HEK293T (cell line): ENCODE results near the gene STAM2.

Experiments
- CTCF ChIA-PET: fragments of 350-600 bp; formaldehyde crosslinking; extraction: SDS; loops from one replicate; lab custom pipeline; 2021; ENCODE audit warnings: antibody characterized with exemption, inconsistent platforms; lab: Yijun Ruan, JAX
- POLR2A ChIA-PET: fragments of 350-600 bp; formaldehyde crosslinking; extraction: SDS; loops from one replicate; lab custom pipeline; 2020; ENCODE audit warnings: antibody characterized with exemption, inconsistent platforms; lab: Yijun Ruan, JAX
- DNase-seq: peaks from one replicate; pipeline ENCODE4 v3.0.0; 2012; ENCODE audit warnings: mixed read lengths; ENCODE audit errors: extremely low spot score
- ARNT ChIP-seq: fragments of 450-650 bp; IDR thresholded peaks from 2 replicates; pipeline ENCODE4 v1.6.1; 2017; ENCODE audit warnings: mild to moderate bottlenecking
- BHLHE40 ChIP-seq: fragments of 450-650 bp; IDR thresholded peaks from 2 replicates; pipeline ENCODE4 v1.6.1; 2016; ENCODE audit warnings: mild to moderate bottlenecking, moderate library complexity, borderline replicate concordance
- CTBP1 ChIP-seq: fragments of 450-650 bp; IDR thresholded peaks from 2 replicates; pipeline ENCODE4 v1.6.1; 2016; ENCODE audit warnings: borderline replicate concordance
- ELF4 ChIP-seq: fragments of 450-650 bp; IDR thresholded peaks from 2 replicates; pipeline ENCODE4 v1.6.1; 2017; ENCODE audit warnings: antibody characterized with exemption
- FOXA1 ChIP-seq: fragments of 450-650 bp; IDR thresholded peaks from 2 replicates; pipeline ENCODE4 v1.6.1; 2016; ENCODE audit warnings: mild to moderate bottlenecking
- FOXK2 ChIP-seq: fragments of 450-650 bp; IDR thresholded peaks from 2 replicates; pipeline ENCODE4 v1.6.1; 2016; ENCODE audit warnings: mild to moderate bottlenecking
- FOXM1 ChIP-seq: fragments of 450-650 bp; IDR thresholded peaks from 2 replicates; pipeline ENCODE4 v1.6.1; 2017; ENCODE audit warnings: mild to moderate bottlenecking, borderline replicate concordance
- HDGF ChIP-seq: fragments of 450-650 bp; IDR thresholded peaks from 2 replicates; pipeline ENCODE4 v1.6.1; 2017; ENCODE audit warnings: antibody characterized with exemption, borderline replicate concordance
- L3MBTL2 ChIP-seq: fragments of 450-650 bp; conservative IDR thresholded peaks from 2 replicates; pipeline ENCODE4 v1.6.1; 2016; ENCODE audit warnings: mild to moderate bottlenecking
- LEF1 ChIP-seq: fragments of 450-650 bp; IDR thresholded peaks from 2 replicates; pipeline ENCODE4 v1.6.1; 2017; ENCODE audit warnings: mild to moderate bottlenecking, borderline replicate concordance
- NFRKB ChIP-seq: fragments of 450-650 bp; IDR thresholded peaks from 2 replicates; pipeline ENCODE4 v1.6.1; 2016; ENCODE audit warnings: mild to moderate bottlenecking, moderate library complexity
- SP1 ChIP-seq: fragments of 450-650 bp; IDR thresholded peaks from 2 replicates; pipeline ENCODE4 v1.6.1; 2017
- SUZ12 ChIP-seq: fragments of 450-650 bp; IDR thresholded peaks from 2 replicates; pipeline ENCODE4 v1.6.1; 2016; ENCODE audit warnings: mild to moderate bottlenecking
- TARDBP ChIP-seq: fragments of 450-650 bp; IDR thresholded peaks from 2 replicates; pipeline ENCODE4 v1.6.1; 2016
- ZNF384 ChIP-seq: fragments of 450-650 bp; IDR thresholded peaks from 2 replicates; pipeline ENCODE4 v1.6.1; 2016
- TF ChIP-seq, protein P1 (sequence below): fragments of 450-650 bp; IDR thresholded peaks from 2 replicates; pipeline ENCODE4 v1.6.1; 2016

The STAM2 gene

GRCh38 chr2:152175368-152176112 is at the start of gene STAM2:
Gene STAM2 (minus strand): TSS chr2:152175763. CDS start chr2:152175642, 121 bp downstream.
- peak; percentile 45; the same call in 1 of the 2 replicates for TF ChIP-seq CTBP1
- TF ChIP-seq ZNF384: no peak
- peak; percentile 91 for TF ChIP-seq ELF4
- CTCF ChIA-PET: interaction anchor here (0.6 to 2.5 kb wide), 8 partner anchors 136 to 461 kb away, joined by 3 to 10 read pairs (median 3); no protein-coding TSS in a partner anchor
- peak; percentile 93 for DNase-seq
- POLR2A ChIA-PET: interaction anchor here (0.8 to 1.8 kb wide), 6 partner anchors 25 to 541 kb away, joined by 3 to 9 read pairs (median 4); no protein-coding TSS in a partner anchor

GRCh38 chr2:152223977-152224376 is 48.4 kb upstream of the STAM2 start:
- TF ChIP-seq CTBP1: no peak
- TF ChIP-seq LEF1: no peak
- TF ChIP-seq ZNF384: no peak
- no peak for TF ChIP-seq BHLHE40
- TF ChIP-seq TARDBP: no peak
- no peak for TF ChIP-seq SP1
- TF ChIP-seq, protein P1, sequence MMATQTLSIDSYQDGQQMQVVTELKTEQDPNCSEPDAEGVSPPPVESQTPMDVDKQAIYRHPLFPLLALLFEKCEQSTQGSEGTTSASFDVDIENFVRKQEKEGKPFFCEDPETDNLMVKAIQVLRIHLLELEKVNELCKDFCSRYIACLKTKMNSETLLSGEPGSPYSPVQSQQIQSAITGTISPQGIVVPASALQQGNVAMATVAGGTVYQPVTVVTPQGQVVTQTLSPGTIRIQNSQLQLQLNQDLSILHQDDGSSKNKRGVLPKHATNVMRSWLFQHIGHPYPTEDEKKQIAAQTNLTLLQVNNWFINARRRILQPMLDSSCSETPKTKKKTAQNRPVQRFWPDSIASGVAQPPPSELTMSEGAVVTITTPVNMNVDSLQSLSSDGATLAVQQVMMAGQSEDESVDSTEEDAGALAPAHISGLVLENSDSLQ: no peak
- no peak for TF ChIP-seq ARNT
- TF ChIP-seq FOXK2: no peak
- no peak for TF ChIP-seq L3MBTL2
- no peak for TF ChIP-seq HDGF
- TF ChIP-seq SUZ12: no peak
- CTCF ChIA-PET: no interaction called here
- DNase-seq: no peak
- POLR2A ChIA-PET: no interaction called here

DNA sequence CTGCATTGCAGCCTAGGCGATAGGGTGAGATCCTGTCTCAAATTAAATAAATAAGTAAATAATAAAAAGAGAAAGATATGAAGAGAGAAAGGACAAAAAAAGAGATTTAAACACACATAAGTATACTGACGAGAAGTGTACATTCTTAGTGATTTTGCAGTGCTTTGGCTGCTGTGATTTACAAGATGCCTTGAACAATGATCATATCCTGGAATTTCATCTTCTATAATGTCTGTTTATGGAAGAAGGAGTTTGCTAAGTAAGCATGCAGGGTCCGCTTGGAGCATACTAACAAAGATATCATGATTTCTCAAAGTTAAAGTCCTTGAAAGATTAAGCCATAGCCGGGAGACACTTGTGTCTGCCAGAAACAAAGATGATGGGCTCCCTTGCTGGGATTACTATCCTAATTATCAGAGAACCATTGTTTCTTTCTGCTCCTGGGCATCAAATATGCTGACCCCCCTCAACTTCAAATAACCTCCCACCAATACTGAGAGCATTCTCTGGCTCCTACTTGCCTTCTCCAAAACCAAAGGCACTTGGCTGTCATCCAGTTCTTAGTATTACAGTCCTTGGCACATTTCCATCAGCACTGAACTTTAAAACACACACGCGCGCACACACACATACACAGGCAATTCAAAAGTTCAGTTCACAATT is 47.5 kb upstream of the STAM2 start:
- ChIA-PET POLR2A (no interaction called here), CTCF (no interaction called here)
- TF ChIP-seq FOXA1: no peak
- no peak for TF ChIP-seq HDGF
- TF ChIP-seq CTBP1: no peak
- TF ChIP-seq TARDBP: no peak
- no peak for TF ChIP-seq FOXK2
- TF ChIP-seq, protein P1: no peak
- DNase-seq: peak; percentile 35

DNA sequence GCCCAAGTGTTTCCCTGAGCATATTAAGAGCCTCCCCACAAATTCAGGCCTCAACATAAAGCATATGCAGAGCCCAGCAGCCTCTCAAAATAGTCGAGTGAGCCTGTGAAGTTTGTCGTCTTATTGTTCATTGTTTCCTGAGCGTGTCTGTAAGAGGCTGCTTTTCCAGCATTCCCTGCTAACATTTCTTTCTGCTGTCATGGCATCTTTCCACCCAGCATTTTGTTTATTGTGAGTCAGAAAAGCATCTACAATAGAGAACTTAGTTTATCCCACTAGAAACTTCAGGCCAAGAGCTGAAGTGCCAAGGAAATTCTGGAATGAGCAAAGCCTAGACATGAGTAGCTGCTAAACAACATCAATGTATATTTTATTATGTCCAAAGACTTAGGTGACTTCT is 46.3 kb upstream of the STAM2 start:
- TF ChIP-seq CTBP1 (no peak), FOXK2 (no peak), HDGF (no peak), FOXA1 (no peak)
- DNase-seq: no peak
- CTCF ChIA-PET: no interaction called here
- POLR2A ChIA-PET: no interaction called here

DNA sequence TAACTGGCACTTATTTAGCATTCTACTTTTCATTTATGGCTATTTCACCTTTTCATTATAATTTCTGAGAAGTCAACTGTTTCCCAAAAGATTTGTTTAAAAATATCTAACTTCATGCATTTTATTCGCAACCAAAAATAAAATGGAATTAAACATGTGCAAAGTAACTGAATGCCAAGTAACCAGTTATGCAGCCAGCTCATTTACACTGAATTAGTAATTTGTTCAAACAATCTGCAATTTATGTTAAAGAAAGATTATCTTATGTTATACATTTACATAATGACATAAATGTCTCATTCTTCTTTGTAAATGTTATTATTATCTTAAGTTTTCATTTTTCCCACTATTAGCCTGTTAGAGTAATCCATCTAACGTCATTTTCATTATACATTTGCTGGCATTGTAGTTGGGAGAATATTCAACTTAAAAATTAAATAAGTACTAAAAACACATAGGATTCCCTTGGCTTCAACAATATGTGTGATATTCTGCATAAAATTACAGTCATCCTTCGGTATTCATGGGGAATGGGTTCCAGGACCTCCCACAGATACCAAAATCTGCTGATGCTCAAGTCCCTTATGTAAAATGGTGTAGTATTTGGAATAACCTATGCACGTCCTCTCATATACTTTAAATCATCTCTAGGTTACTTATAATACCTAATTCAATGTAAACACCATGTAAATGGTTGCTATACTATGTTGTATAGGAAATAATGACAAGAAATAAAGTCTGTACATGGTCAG is 43.7 kb upstream of the STAM2 start:
- ChIA-PET CTCF (no interaction called here), POLR2A (no interaction called here)
- no peak for DNase-seq
- TF ChIP-seq ELF4 (no peak), ZNF384 (no peak), BHLHE40 (no peak), FOXA1 (no peak), NFRKB (no peak), LEF1 (no peak), CTBP1 (no peak), TARDBP (no peak), FOXM1 (no peak)
- TF ChIP-seq, protein P1: no peak

DNA sequence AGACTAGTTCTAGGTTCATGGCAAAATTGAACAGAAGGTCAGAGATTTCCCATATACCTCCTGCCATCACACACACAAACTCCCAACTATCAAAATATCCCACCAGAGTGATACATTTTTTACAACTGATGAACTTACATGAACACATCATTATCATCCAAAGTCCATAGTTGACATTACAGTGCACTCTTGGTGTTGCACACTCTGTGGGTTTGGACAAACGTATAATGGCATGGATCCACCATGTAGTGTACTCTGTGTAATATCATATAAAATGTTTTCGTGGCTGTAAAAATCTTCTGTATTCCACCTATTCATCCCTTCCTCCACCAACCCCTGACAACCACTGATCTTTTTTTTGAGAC is 25.9 kb upstream of the STAM2 start:
- POLR2A ChIA-PET: no interaction called here
- no peak for DNase-seq
- CTCF ChIA-PET: no interaction called here
- TF ChIP-seq TARDBP (no peak), HDGF (no peak), BHLHE40 (no peak), ARNT (no peak), LEF1 (no peak), L3MBTL2 (no peak), ZNF384 (no peak), CTBP1 (no peak), FOXK2 (no peak), NFRKB (no peak), FOXM1 (no peak), SP1 (no peak), SUZ12 (no peak), FOXA1 (no peak), ELF4 (no peak)
- TF ChIP-seq, protein P1: no peak
